NCI-H128 (cell line): Measurements from ENCODE around the gene TCHP.
"Not testable (repeated sequence)": the region's sequence is repeated elsewhere in the genome, so short reads cannot be mapped to it uniquely, and the experiment has no call there.

Experiments used
- DNase-seq: peaks from one replicate; lab custom pipeline; 2025; ENCODE audit not compliant: unreplicated experiment; lab: John Stamatoyannopoulos, UW

The TCHP gene

DNA sequence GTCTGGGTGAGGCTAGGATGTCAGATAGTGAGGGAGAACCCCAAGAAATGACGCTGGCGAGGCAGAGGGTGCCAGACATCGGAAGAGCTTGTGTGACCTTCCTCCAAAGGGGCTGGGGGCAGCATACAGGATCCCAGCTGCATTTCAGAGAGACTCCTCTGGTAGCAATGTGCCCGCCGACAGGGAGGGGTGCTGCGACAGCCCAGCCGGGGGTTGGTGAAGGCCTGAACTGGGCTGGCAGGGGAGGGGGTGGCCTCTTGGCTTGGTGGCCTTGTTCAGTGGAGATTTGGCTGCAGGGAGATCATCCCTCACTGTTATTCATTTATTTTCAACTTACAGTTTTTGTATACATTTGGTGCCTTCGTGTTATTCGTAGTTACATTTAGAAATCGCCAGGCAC lies 5.2 kb downstream of the TCHP start:
- DNase-seq = no peak

DNA sequence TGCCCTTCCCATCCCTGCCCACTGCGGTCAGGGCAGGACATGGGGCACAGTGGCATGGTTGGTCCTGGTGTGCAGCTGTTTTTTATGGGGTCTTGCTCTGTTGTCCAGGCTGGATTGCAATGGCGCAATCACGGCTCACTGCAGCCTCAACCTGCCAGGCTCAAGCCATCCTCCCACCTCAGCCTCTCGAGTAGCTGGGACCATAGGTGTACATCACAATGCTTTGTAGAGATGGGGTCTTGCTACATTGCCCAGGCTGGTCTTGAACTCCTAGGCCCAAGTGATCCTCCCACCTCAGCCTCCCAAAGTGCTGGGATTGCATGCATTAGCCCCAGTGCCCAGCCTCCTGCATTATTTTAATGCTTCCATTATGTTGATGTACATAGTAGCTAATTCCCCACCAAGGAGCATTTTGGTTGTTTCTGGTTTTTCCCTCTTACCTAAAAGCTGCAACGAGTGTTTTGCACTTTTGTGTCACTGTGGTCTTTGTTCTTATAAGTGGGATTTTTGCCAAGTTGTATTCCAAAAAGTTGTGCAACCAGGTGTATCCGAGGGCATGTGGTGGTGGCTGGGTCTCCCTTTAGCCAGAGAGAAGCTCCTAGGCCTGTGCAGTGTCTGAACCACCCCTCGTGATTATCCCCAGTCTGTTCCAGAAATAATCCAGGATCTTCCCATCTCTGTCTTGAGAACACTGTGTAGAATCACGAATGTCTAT lies 10.3 kb downstream of the TCHP start:
- no peak for DNase-seq

- no peak for DNase-seq
Measured at GRCh38 chr12:109910969-109911348, 10.9 kb downstream of the TCHP start.

- DNase-seq = no peak
Measured at GRCh38 chr12:109912855-109913321, 12.8 kb downstream of the TCHP start.

GRCh38 chr12:109914461-109914860 lies 14.4 kb downstream of the TCHP start:
- DNase-seq = no peak

GRCh38 chr12:109915171-109916040 lies 15.3 kb downstream of the TCHP start:
- DNase-seq = no peak

- no peak for DNase-seq
Measured at GRCh38 chr12:109916045-109916444, 16.0 kb downstream of the TCHP start.

DNA sequence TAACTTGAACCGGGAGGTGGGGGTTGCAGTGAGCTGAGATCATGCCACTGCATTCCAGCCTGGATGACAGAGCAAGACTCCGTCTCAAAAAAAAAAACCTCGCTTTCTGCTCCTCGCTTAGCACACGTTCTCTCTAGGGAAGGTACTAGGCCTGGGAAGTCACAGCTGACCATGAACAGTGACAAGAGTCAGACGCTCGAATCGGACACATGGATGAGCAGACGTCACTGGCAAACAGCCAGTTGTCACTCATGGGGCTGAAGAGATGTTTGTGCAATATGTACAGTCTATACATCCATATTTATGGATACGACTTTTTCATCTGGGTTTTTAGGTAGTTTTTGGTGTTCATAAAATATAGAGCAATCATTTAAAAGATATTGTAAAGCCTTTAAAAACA lies 19.4 kb downstream of the TCHP start:
- no peak for DNase-seq

GRCh38 chr12:109920261-109920780 lies 20.2 kb downstream of the TCHP start:
- no peak for DNase-seq

GRCh38 chr12:109921982-109922381 lies 21.9 kb downstream of the TCHP start:
- DNase-seq = no peak

DNA sequence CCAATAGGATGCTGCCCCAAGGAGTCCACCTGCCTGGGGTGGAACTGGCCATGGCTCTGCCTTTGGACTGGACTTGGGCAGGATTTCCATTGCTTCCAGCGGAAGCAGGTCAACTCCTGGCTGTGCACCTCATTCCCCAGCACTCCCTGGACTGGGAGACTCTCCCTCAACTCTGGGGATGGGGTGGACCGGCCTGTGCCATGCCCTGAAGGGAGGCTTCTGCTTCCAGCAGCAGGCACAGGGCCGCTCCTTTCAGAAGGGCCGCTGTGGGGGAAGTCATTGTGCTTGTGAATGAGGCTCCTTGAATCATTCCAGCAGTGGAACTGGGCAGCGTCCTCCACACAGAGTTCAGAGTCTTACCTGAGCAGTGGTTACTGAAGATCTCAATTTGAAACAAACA lies 23.0 kb downstream of the TCHP start:
- DNase-seq = no peak

- DNase-seq = no peak
Measured at GRCh38 chr12:109923481-109924245, 23.6 kb downstream of the TCHP start.

GRCh38 chr12:109925185-109925840 lies 25.2 kb downstream of the TCHP start:
- no peak for DNase-seq

DNA sequence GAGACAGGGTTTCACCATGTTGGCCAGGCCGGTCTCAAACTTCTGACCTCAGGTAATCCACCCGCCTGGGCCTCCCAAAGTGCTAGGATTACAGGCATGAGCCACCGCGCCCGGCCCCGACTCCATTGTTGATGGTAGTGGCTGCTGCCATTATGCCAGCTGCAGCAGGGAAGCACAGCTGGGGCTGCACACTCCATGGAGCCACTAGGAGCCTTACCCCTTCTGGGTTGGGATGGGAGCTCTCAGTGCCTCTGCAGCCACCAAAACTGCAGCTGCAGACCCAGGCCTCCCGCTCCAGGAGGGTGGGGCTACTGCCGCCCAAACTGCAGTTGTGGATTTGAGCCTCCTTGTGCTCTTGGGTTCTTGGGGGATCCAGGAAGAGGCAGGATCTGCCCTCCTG lies 25.9 kb downstream of the TCHP start:
- no peak for DNase-seq

- no peak for DNase-seq
Measured at GRCh38 chr12:109926488-109927210, 26.6 kb downstream of the TCHP start.

DNA sequence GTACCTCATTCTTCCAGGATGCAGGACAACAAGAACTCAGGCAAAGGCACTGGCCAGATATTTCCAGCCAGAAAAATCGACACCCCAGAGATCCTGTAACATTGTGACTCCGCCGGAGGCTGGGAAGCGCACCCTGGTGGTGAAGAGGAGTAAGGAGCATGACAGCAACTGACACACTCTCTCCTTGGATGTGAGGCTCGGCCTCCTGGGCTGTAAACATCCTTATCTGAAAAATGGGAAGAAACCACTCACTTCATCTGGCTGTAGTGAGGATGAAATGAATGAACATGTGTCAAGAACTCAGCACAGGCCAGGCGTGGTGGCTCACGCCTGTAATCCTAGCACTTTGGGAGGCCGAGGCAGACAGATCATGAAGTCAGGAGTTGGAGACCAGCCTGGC lies 27.5 kb downstream of the TCHP start:
- no peak for DNase-seq

GRCh38 chr12:109928058-109928656 lies 28.1 kb downstream of the TCHP start:
- no peak for DNase-seq

GRCh38 chr12:109929326-109929725 lies 29.3 kb downstream of the TCHP start:
- DNase-seq = not testable (repeated sequence)

GRCh38 chr12:109930028-109930800 lies 30.1 kb downstream of the TCHP start:
- DNase-seq = no peak
